ENCODE measurements around the gene CCDC138. TPM values are rescaled to one million over a fixed set of nuclear protein-coding genes. Genes with fewer than 3 reads are reported as not detected.

CCDC138 gene
- total RNA-seq, 2 donors from 2014 or later, result 1.6 to 2.0 TPM

GRCh38 chr2:108877506-108877905 lies 90.9 kb downstream of the CCDC138 start:
- no peak for ATAC-seq
- no peak for DNase-seq
- intact Hi-C loops (cut with DNase I), result no loop called here

GRCh38 chr2:108878276-108878675 lies 91.7 kb downstream of the CCDC138 start:
- no peak for ATAC-seq
- DNase-seq, result no peak
- intact Hi-C loops (cut with DNase I), result no loop called here

GRCh38 chr2:108884619-108885018 lies 98.0 kb downstream of the CCDC138 start:
- ATAC-seq, result no peak

GRCh38 chr2:108889907-108890306 lies 103.3 kb downstream of the CCDC138 start:
- intact Hi-C loops (cut with DNase I), result no loop called here
- ATAC-seq, result no peak
- no peak for DNase-seq

More at GRCh38 chr2:108884619-108885018, 98.0 kb downstream of the CCDC138 start:
- DNase-seq, result no peak
- intact Hi-C loops (cut with DNase I), result no loop called here

- intact Hi-C loops (cut with DNase I), result no loop called here
- no peak for DNase-seq
- ATAC-seq, result no peak
These were observed 106.7 kb downstream of the CCDC138 start for GRCh38 chr2:108893277-108893676.

- no peak for ATAC-seq
- DNase-seq, result no peak
- intact Hi-C loops (cut with DNase I), result no loop called here
These were observed 108.2 kb downstream of the CCDC138 start for GRCh38 chr2:108894766-108895165.

- no peak for DNase-seq
- ATAC-seq, result no peak
These were observed 108.6 kb downstream of the CCDC138 start for GRCh38 chr2:108895188-108895587.

GRCh38 chr2:108896741-108897140 lies 110.2 kb downstream of the CCDC138 start:
- intact Hi-C loops (cut with DNase I), result no loop called here
- ATAC-seq, result no peak
- DNase-seq, result no peak

More at GRCh38 chr2:108895188-108895587, 108.6 kb downstream of the CCDC138 start:
- intact Hi-C loops (cut with DNase I), result no loop called here

GRCh38 chr2:108898315-108899082 lies 111.9 kb downstream of the CCDC138 start:
- ATAC-seq (no peak), DNase-seq (no peak)
- intact Hi-C loops (cut with DNase I), result no loop called here

- DNase-seq (no peak), ATAC-seq (no peak)
- intact Hi-C loops (cut with DNase I), result no loop called here
These were observed 118.1 kb downstream of the CCDC138 start for GRCh38 chr2:108904680-108905079.

- ATAC-seq, result peak; percentile 27 to 58
- DNase-seq, result no peak
- intact Hi-C loops (cut with DNase I), result no loop called here
These were observed 118.6 kb downstream of the CCDC138 start for GRCh38 chr2:108905176-108905575.

- DNase-seq, result no peak
- no peak for ATAC-seq
- intact Hi-C loops (cut with DNase I), result no loop called here
These were observed 119.3 kb downstream of the CCDC138 start for GRCh38 chr2:108905906-108906305.

GRCh38 chr2:108906403-108907077 lies 120.0 kb downstream of the CCDC138 start:
- no peak for DNase-seq
- intact Hi-C loops (cut with DNase I), result no loop called here
- no peak for ATAC-seq

- intact Hi-C loops (cut with DNase I), result no loop called here
- no peak for ATAC-seq
- no peak for DNase-seq
These were observed 121.5 kb downstream of the CCDC138 start for GRCh38 chr2:108907822-108908712.

GRCh38 chr2:108908713-108909070 lies 122.1 kb downstream of the CCDC138 start:
- DNase-seq, result no peak
- intact Hi-C loops (cut with DNase I), result no loop called here
- ATAC-seq, result no peak

GRCh38 chr2:108909275-108909823 lies 122.8 kb downstream of the CCDC138 start:
- intact Hi-C loops (cut with DNase I), result no loop called here
- no peak for DNase-seq

GRCh38 chr2:108910011-108910431 lies 123.5 kb downstream of the CCDC138 start:
- DNase-seq (no peak), ATAC-seq (no peak)
- intact Hi-C loops (cut with DNase I), result no loop called here

More at GRCh38 chr2:108909275-108909823, 122.8 kb downstream of the CCDC138 start:
- ATAC-seq, result no peak

- intact Hi-C loops (cut with DNase I), result no loop called here
- ATAC-seq (peak; percentile 35 to 65), DNase-seq (no peak)
These were observed 124.2 kb downstream of the CCDC138 start for GRCh38 chr2:108910541-108911396.

- intact Hi-C loops (cut with DNase I), result no loop called here
- ATAC-seq (no peak), DNase-seq (no peak)
These were observed 124.8 kb downstream of the CCDC138 start for GRCh38 chr2:108911401-108911800.
